ENCODE data around the gene EIF2B2.

Gene EIF2B2

DNA sequence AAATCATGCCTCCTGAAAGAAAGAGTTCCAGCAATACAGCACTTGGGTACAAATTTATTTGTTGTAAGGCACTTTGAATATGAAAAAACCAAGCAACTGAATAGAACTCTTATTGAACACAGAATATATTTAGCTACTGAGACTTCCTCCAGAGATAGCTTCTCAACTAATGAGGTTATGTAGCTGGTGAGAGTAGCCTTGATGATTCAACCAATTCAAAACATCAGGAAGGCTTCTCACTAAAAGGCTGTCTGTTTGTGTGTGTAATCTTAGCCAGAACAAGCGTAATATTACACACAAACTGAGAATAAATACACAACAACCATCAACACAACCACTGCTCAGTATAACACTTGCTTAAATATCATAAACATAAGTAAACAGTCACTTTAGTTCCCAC lies 20.4 kb downstream of the EIF2B2 start:
- no peak for TF ChIP-seq CTCF (IDR thresholded peaks at IDR 0.05; ENCODE audit: insufficient read depth, low read depth, low read length, missing control alignments)
- no peak for DNase-seq (ENCODE audit: low read depth)
- H3K4me3 ChIP-seq (ENCODE audit: low read depth, low read length): no peak overlapping the region

DNA sequence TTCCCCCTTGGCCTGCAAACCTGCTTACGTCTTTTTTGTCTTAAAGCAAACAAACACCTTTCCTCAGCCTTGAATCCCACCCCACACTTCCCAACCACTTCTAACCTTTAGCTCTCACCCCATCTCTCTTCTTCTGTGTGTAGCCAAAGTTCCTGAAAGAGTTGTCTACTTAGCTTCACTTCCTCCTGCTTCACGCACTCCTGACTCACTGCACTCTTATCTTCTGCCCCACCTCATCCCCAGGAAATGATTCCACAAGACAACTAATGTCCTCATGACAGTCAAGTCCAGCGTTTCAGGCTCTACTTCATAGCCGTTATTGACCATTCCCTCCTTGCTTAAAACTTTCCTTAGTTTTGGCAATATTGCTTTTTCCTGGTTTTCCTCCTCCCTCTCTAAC lies 22.4 kb downstream of the EIF2B2 start:
- no peak for DNase-seq (ENCODE audit: low read depth)
- no peak overlapping the region for H3K4me3 ChIP-seq (ENCODE audit: low read depth, low read length)
- no peak for TF ChIP-seq CTCF (IDR thresholded peaks at IDR 0.05; ENCODE audit: insufficient read depth, low read depth, low read length, missing control alignments)

DNA sequence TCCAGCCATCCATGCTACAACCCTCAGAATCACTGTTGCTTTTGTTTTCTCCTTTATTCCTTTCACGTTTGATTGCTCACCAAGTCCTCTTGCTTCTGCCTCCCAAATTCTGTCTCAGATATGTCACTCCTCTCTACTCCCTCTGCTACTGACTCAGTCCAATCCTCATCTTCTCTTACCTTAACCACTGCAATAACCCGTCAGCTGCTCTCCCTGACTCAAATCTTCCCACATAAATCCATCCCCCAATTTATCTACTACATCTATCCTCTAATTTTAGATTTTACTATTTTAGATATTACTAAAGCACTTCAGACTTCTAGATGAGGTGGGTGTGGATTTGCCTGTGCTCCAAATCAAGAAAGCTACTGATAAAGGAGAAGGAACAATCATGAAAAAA lies 23.2 kb downstream of the EIF2B2 start:
- DNase-seq (ENCODE audit: low read depth): no peak
- H3K4me3 ChIP-seq (ENCODE audit: low read depth, low read length): no peak overlapping the region
- no peak for TF ChIP-seq CTCF (IDR thresholded peaks at IDR 0.05; ENCODE audit: insufficient read depth, low read depth, low read length, missing control alignments)

DNA sequence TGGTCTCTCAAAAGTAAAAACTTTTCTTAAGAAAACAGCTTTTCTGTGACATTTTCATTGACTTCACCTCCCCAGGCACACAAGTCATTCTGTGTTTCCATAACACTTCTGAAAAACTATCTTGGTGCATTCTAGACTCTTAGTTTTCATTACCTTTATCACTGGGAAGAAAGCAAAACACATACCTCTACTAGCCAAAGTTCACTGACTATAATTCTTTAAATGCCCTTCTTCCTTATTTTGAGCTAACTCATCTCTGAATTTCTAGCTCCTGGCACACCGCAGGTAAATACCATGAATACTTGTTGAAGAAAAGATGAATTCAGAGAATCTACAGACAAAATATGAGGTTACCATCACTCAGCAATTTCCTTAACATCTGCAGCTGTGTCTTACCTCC lies 27.4 kb downstream of the EIF2B2 start:
- H3K4me3 ChIP-seq (ENCODE audit: low read depth, low read length): no peak overlapping the region
- no peak for DNase-seq (ENCODE audit: low read depth)
- TF ChIP-seq CTCF (IDR thresholded peaks at IDR 0.05; ENCODE audit: insufficient read depth, low read depth, low read length, missing control alignments): no peak

- DNase-seq (ENCODE audit: low read depth): no peak
- no peak for TF ChIP-seq CTCF (IDR thresholded peaks at IDR 0.05; ENCODE audit: insufficient read depth, low read depth, low read length, missing control alignments)
Observed at GRCh38 chr14:75032939-75033338, 30.2 kb downstream of the EIF2B2 start.

DNA sequence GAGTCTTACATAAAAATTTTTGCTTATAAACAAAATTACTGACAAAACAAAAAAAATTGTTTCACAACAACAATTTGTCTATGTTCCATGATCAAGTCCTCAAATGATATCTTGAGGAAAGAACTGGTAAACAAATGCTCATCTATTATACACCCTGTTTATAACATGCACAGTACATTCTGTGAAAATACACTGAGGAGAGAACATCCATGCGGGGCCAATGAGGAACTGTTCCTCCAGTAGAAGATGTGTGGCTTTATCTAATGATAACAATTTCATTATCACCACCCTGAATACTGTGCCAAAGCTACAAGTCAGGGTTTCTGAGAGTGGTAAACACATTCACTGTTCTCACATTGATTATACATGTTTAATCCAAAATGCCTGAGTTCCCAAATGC lies 37.8 kb downstream of the EIF2B2 start:
- no peak for DNase-seq (ENCODE audit: low read depth)
- TF ChIP-seq CTCF (IDR thresholded peaks at IDR 0.05; ENCODE audit: insufficient read depth, low read depth, low read length, missing control alignments): no peak
- H3K4me3 ChIP-seq (ENCODE audit: low read depth, low read length): no peak overlapping the region

More at GRCh38 chr14:75032939-75033338, 30.2 kb downstream of the EIF2B2 start:
- H3K4me3 ChIP-seq (ENCODE audit: low read depth, low read length): no peak overlapping the region

GRCh38 chr14:75040959-75041358 lies 38.2 kb downstream of the EIF2B2 start:
- TF ChIP-seq CTCF (IDR thresholded peaks at IDR 0.05; ENCODE audit: insufficient read depth, low read depth, low read length, missing control alignments): no peak
- no peak overlapping the region for H3K4me3 ChIP-seq (ENCODE audit: low read depth, low read length)
- no peak for DNase-seq (ENCODE audit: low read depth)

Measured in GM12865 (cell line).